Spleen (tissue), 7 donors: ENCODE data around the gene MUC4.
"Not testable (repeated sequence)": the region's sequence is repeated elsewhere in the genome, so short reads cannot be mapped to it uniquely, and the experiment has no call there.

ENCODE experiments used
- CTCF ChIP-seq, 11 experiments: fragments of 200-600 bp in 7 of 11; fragments of 450-650 bp in 4 of 11; sonication (generic) in 4 of 11; IDR thresholded peaks in 8 of 11; conservative IDR thresholded peaks in 3 of 11; 1 replicate in 7 of 11; 2 replicates in 4 of 11; pipeline versions ENCODE4 v1.4.0 to v1.8.0; 2016 to 2021; ENCODE audit warnings: antibody characterized with exemption in 11 of 11, inconsistent platforms in 4 of 11, mild to moderate bottlenecking in 1 of 11
- POLR2A ChIP-seq, 3 donors: fragments of 450-650 bp; IDR thresholded peaks; one replicate each; pipeline ENCODE4 v1.5.1; 2017; ENCODE audit warnings: antibody characterized with exemption in 3 of 3, mild to moderate bottlenecking in 1 of 3
- donor health status: DM: no; HTN: no; CAD: no; lungs with moderate emphysema.
- donor health status: DM: no; HTN: no; CAD: no.
- donor health status: DM: no; HTN: no; CAD: no.

DNA sequence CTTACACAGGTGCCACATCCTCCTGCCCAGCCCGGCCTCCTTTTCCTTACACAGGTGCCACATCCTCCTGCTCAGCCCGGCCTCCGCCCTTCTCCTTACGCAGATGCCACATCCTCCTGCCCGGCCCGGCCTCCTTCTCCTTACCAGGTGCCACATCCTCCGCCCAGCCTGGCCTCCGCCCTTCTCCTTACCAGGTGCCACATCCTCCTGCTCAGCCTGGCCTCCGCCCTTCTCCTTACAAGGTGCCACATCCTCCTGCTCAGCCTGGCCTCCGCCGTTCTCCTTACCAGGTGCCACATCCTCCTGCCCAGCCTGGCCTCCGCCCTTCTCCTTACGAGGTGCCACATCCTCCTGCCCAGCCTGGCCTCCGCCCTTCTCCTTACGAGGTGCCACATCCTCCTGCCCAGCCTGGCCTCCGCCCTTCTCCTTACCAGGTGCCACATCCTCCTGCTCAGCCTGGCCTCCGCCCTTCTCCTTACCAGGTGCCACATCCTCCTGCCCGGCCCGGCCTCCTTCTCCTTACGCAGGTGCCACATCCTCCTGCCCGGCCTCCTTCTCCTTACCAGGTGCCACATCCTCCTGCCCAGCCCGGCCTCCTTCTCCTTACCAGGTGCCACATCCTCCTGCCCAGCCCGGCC, 4.7 kb upstream of the MUC4 start:
- not testable (repeated sequence) for TF ChIP-seq POLR2A (IDR thresholded peaks at IDR 0.05); CTCF (IDR thresholded peaks at IDR 0.05 in 8 of 11, conservative IDR thresholded peaks at IDR 0.05 in 3 of 11)
